HG03575 (cell line): Measurements from ENCODE around the gene DACT2.
"Not testable (repeated sequence)": the region's sequence is repeated elsewhere in the genome, so short reads cannot be mapped to it uniquely, and the experiment has no call there.

Experiments
- ATAC-seq: cut with Tn5 transposase; IDR thresholded peaks from one replicate; pipeline ENCODE4 v1.9.1; 2021; ENCODE audit not compliant: unreplicated experiment, insufficient number of reproducible peaks, low FRiP score; ENCODE audit errors: extremely low read depth

The DACT2 gene

DNA sequence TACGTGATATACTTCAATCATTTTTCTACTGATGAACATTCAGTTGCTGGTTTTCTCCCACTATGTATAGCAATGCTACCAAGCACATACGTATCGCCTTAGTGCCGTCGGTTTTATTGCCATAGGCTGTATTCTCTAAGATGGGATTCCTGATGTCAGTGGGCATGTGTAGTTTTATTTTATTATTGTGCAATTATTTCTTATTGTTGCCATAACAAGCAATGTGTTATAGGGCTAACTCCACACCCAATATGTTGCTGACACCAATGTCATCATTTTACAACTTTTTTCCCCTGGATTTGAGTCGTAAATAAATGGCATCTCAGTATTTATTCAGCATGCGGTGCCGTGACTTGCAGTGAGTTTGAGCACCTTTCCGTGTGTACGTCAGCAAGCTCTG is 10.8 kb upstream of the DACT2 start:
- no peak for ATAC-seq

GRCh38 chr6:168328086-168328485 is 8.5 kb upstream of the DACT2 start:
- ATAC-seq: no peak

DNA sequence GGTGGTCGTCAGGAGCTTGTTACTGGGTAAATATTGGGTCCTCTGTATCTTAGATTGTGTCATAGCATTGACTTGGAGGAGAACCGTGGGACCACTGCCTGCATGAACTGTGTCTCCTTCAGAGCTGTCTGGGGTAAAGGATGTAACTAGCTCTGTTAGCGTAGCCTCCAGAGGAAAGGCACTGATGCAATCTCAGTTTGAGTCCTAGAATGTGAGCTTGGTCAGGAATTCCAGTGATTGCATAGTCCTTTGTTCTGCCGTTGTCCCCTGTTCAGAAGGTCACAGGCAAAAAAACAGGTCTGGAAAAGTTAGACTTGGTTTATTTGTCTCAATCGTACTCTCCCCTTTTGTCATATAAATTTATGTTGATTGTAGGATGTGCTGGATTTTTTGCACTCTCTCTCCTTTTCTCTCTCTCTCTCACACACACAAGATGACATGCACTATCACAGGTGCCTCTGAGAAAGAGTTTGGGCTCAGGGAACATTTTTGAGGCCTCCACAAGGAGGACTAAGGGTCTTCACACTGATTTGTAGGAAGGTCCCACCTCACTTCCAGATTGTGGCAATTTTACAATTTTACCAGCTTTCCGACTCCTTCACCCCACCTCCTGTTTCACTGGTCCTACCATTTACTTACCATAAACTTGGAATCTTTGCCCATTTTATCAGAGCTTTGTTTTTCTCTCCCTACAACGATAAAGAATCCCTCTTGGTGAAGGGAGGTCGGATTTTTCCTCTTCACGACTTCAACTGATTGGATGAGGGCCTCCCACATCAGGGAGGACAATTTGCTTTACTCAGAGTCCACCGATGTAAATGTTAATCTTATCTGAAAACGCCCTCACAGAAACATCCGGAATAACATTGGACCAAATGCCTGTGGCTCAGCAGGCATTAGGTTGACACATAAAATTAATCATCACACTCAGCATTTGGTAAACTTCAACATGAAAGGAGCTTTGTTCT is 7.0 kb upstream of the DACT2 start:
- no peak for ATAC-seq

GRCh38 chr6:168322966-168323365 is 3.4 kb upstream of the DACT2 start:
- no peak for ATAC-seq

DNA sequence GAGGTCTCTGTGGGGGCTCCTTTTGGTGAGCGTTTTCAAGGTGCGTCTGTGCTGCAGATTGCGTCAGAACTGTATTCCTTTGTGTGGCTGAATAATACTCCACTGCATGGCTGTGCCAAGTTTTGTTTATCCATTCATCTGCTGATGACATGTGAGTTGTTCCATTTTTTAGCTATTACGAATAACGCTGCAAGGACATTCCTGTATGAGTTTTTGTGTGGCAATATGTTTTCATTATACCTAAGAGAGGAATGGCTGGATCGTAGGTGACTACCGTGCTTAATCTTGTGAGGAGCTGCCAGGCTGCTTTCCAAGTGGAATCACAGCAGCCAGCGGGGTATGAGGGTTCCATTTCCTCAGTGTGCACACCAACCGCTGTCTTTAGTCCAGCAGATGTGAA is 1.1 kb upstream of the DACT2 start:
- no peak for ATAC-seq

- no peak for ATAC-seq
These were observed 848 bp downstream of the DACT2 start for GRCh38 chr6:168318579-168319278.

- ATAC-seq: no peak
These were observed 1.5 kb downstream of the DACT2 start for GRCh38 chr6:168318090-168318489.

DNA sequence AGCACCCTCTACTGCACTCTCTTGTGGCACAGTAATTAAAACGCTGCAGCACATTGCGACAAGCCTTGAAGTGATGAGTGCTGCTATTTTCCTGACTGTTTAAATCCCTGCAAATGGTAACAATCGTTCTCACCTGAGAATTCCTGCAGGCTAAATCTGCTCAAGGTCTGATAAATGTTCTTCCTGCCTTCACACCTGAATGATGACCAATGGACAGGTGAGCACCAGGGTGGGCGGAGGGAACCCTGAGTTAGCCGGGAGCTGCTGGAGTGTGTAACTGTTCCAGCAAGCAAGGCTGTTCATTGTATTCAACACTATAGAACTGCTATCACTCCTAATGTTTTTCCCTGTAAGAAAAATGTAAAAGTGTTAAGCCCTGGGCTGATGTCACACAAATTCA is 4.0 kb downstream of the DACT2 start:
- ATAC-seq: no peak

DNA sequence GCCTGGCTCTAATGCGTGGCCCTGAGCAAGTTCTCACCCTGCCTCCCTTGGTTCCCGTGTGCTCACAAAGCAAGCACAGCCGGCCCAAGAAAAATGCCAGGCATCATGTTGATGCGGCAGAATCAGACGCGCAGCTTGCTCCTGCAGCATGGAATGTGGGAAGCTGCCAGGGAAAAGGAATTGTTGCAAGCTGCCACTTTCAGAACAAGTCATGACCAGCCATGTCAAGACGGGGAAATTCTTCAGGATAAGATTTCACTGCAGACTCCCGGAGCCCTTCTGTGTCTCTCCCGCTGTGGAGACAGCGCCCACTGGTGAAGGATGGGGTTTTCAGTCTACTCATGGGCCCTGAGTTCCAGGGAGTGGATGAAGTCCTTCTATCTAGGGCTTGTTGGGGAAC is 4.6 kb downstream of the DACT2 start:
- no peak for ATAC-seq

GRCh38 chr6:168314021-168314420 is 5.6 kb downstream of the DACT2 start:
- no peak for ATAC-seq

DNA sequence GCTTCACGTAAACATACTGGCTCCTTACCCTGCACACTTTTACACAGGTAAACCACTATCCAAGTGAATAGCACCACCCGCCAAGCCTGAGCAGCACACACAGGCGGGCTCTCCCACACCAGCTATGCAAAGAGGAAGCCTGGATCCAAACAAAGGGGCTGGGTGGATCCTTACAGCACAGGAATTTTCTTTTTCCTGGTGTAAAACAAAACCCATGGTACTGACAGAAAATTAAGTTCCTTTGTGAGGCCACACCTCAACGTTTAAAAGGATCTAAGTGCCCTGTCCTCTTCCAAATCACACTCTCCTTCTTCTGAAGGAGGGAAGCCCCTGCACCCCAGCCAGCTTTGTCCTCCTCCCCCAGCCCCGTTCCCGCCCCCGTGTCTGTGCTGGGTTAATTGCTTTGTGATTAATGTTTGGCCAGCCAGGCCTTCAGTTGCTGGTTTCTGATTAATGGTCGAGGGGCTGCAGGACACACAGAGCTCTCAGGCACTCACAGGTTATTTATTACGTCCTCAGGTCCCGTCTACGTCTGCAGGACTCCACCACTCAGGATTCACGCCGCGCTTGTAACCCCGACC is 6.1 kb downstream of the DACT2 start:
- no peak for ATAC-seq

DNA sequence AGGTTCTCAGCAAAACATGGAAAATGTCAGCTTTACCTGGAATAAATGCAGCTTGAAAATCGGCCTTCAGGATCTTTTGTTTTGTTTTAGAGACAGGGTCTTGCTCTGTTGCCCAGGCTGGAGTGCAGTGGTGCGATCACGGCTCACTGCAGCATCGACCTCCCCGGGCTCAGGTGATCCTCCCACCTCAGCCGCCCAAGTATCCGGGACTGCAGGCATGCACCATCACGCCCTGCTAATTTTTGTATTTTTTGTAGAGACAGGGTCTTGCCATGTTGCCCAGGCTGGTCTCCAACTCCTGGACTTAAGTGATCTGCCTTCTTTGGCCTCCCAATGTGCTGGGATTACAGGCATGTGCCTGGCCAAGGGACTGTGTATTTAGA is 7.5 kb downstream of the DACT2 start:
- not testable (repeated sequence) for ATAC-seq

- no peak for ATAC-seq
These were observed 8.0 kb downstream of the DACT2 start for GRCh38 chr6:168311410-168312124.

DNA sequence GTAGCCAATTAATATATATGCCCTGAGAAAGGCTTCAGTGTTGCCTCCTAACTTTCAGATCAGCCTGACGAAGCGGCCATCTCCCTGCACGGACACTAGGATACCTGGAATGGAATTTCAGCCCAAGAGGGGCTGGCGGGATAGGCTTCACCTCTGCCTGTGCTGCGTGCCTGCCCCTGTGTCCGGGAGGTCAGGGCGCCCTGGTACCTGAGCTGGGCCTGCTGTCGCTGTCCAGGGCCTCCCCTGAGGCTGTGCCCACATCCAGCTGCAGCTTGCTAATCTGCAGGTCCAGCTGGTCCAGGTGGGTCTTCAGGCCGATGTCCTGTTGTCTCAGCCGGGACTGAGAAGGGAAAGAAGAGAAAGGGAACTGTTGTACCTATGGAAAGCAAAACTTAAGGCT is 8.6 kb downstream of the DACT2 start:
- ATAC-seq: no peak

GRCh38 chr6:168310403-168310802 is 9.2 kb downstream of the DACT2 start:
- no peak for ATAC-seq

DNA sequence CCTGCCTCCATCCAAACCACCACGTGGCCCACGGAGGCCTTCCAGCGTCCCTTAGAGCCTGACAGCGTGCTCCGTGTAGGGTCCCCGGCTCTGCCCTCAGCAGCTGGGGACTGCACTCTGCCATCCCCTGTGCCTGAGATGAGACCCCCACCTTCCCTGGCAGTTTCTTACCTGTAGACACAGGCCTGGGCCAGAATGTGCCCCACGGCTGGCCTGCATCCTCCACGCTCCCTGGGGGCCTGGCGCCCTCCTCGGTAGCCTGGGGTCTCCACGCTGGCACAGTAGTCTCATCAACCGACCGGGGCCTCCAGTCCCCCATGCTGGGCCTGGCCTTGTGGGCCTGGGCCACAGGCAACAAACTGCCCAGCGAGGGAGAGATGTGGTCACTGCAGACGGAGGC is 9.6 kb downstream of the DACT2 start:
- no peak for ATAC-seq

DNA sequence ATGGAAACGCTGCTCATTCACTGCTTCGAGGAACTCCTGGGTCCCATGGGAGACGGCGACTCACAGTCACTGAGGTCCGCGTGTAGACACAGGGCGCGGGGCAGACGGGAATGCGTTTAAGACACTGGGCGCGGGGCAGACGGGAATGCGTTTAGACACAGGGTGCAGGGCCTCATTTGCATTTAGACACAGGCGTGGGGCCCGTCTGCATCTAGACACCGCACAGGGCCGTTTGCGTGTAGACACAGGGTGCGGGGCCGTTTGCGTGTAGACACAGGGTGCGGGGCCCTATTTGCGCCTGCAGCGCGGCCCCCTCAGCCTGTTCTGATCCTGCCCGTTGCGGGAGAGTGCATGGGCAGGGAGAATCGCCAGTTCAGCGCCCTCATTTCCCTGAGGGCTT is 10.4 kb downstream of the DACT2 start:
- no peak for ATAC-seq

- no peak for ATAC-seq
These were observed 11.0 kb downstream of the DACT2 start for GRCh38 chr6:168308390-168309144.

DNA sequence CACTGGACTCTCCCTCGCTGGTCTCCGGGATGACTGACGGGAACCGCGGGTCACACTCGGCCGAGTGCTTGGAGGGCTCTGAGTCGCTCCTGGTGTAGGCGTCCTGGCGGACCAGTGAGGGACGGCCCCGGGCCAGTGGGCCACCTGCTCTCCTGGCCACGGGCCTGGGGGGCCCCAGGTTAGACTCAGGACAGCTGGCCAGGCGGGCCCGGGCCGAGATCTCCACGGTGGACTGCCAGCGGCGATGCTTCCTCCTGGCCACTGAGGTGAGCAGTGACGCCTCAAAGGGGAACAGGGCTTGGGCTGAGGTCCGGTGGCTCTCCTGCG is 11.9 kb downstream of the DACT2 start:
- ATAC-seq: no peak
